ENCODE measurements around the gene CAPN5.
A peak's percentile ranks its signal among the peaks of the same experiment; 100 is the strongest.
"Not testable (repeated sequence)": the region's sequence is repeated elsewhere in the genome, so short reads cannot be mapped to it uniquely, and the experiment has no call there.

The CAPN5 gene

DNA sequence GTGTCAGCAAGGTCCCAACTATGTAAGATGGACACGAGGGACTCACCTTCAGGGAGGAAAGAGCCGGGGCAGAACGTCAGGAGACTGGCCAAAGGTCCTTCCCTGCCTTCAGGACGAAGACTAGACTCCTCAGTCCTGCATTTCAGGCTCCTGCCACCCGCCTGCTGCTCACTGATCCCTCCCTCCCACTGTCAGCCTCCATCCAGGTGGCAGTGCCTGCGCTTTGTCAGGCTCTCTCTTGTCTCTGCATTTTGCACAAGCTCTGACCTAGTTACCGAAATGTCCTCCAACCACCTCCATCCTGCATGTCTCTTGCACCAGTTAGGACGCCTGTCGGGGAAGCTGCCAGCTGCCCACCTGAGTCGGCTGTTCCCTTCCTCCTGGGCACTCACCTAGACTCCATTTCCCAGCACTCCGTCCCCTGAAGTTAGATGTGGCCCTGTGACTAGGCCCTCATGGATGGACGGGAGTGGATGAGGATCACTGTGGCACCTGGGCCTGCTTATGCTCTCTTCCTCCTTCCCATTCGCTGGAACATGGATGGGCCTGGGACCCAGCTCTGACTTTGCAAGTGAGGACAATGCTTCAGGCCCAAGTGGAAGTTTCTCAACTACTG lies 24.6 kb upstream of the CAPN5 start:
- no peak for DNase-seq (ENCODE audit: low spot score)

DNA sequence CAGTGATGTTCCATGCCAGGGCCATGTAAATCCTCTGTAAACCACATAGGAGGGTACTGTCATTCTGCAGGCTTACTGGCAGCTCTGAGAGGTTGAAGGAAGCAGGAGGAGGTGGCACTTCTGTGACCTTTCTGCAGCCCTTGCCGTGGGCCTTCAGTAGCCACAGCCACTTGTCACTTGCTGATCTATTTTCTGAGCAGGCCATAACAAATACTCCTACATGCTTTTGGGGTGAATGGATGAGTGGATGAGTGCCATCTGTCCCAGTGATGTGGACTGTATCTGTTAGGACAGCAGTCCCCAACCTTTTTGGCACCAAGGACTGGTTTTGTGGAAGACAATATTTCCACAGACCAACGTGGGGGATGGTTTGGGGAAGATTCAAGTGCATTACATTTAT lies 22.4 kb upstream of the CAPN5 start:
- no peak for DNase-seq (ENCODE audit: low spot score)

DNA sequence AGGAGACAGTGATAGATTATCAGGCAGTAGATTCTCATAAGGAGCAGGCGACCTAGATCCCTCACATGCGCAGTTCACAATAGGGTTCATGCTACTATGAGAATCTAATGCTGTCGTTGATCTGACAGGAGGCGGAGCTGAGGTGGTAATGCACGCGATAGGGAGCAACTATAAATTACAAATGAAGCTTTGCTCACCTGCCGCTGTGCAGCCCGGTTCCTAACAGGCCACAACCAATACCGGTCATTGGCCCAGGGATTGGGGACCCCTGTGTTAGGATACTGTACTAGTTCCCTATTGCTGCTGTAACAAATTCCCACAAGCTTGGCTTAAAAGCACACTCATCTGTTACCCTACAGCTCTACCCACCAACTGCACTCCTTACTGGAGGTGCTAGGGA lies 21.9 kb upstream of the CAPN5 start:
- no peak for DNase-seq (ENCODE audit: low spot score)

DNA sequence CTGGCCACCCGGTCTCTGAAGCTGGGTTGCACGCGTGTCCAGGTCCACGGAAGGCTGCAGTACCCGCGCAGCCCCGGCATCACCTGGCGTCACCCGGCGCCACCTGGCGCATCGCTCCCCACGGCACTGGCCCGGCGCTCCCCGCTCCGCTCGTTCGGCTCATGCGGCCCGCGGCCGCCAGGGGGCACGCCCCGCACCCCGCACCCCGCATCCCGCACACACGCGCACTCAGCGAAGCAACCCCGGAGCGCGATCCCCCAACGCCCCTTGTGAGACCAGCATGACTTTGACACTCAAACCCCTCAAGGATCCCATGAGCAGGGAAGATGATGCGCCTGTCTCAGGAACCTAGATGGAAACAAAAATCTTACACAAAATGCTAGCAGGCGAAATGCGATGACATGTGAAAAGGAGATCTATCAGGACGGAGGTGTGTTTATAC lies 20.7 kb upstream of the CAPN5 start:
- peak; percentile 71 for DNase-seq (ENCODE audit: low spot score)

DNA sequence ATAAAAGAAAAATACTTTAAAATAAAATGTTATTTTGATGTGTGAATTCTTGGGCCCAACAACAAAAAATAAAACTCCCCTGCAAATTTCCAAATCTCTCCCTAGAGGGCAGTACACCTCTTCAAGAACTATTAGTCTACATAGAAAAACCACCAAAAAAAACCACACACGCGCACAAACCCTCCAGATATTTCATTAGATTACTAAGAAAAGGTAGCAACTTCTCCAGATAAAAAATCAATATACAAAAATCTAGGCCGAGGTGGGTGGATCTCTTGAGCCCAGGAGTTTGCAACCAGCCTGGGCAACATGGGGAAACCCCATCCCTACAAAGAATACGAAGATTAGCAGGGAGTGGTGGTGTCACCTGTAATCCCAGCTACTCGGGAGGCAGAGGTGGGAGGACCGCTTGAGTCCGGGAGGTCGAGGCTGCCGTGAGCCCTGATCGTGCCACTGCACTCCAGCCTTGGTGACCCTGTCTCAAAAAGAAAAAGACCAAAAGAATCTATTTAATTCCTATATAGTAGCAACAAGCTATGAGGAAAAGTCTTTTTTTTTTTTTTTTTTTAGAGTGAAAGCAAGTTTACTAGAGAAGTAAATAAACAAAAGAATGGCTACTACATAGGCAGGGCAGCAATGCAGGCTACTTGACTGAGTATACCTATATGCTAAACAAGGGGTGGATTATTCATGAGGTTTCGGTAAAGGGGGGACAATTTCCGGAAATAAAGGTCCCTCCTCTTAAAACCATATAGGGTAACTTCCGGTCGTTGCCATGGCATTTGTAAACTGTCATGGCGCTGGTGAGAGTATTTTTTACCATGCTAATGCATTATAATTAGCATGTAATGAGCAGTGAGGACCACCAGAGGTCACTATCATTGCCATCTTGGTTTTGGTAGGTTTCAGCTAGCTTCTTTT lies 19.5 kb upstream of the CAPN5 start:
- peak; percentile 86 for DNase-seq (ENCODE audit: low spot score)

DNA sequence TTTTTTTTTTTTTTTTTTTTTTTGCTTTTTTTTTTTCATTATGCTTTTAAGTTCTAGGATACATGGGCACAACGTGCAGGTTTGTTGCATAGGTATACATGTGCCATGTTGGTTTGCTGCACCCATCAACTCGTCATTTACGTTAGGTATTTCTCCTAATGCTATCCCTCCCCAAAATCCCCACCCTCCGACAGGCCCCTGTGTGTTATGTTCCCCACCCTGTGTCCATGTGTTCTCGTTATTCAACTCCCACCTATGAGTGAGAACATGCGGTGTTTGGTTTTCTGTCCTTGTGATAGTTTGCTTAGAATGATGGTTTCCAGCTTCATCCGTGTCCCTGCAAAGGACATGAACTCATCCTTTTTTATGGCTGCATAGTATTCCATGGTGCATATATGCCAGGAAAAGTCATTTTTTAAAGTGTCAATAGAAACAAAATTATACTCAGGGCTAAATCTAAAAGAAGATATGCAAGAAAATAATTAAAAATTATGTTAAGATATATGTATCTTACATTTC lies 18.8 kb upstream of the CAPN5 start:
- DNase-seq (ENCODE audit: low spot score), result not testable (repeated sequence)

DNA sequence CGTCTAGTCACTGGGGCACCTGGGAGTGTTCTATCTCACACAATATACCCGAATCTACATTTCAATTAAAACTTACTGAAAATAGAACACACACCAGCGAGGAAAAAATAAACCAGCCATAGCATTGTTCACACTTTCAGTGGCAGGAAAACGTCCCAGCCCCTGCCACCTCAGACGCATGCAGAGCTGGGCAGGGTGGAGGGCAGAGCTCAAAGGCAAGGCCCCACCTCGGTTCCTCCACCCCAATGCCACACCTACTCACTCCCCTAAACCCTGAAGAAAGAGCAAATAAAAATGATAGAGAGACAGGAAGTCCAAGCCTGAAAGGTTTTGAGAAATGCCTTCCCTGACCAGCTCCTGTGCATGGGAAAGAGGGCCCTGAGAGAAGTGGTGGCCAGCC lies 17.7 kb upstream of the CAPN5 start:
- peak; percentile 28 for DNase-seq (ENCODE audit: low spot score)

DNA sequence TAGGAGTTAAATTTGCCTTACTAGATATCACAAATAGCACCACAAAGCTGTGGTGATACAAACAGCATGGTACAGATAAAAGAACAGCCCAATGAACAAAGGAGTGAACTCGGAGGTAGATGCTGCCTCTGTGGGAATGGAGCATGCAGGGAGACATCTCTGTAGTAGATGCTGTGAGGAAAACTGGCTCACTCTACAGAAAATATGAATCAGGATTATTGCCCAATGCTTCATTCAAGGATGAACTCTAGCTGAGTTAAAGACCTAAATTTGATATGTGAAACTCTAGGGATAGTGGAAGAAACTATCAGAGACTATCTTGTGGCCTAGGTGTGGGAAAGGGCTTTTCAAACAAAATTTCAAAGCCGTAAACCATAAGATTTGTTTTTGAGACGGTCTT lies 15.3 kb upstream of the CAPN5 start:
- no peak for DNase-seq (ENCODE audit: low spot score)

DNA sequence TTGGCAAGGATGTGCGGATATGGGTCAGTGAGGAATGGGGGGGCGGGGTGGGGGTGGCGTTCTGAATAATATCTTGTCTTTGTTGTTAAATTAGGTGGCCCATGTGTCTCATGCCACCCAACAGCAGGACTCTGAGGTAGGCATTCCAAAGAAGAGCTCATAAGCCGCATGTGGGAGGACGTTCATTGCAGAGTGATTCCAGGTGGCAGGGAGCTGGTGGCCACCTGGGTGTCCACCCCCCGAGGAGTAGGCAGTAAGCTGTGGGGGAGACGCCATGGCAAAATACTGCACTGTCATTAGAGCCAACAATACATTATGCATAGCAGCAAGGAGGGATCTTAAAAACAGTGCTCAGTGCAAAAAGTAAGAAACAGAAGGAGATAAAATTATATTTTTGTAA lies 14.3 kb upstream of the CAPN5 start:
- DNase-seq (ENCODE audit: low spot score), result no peak

DNA sequence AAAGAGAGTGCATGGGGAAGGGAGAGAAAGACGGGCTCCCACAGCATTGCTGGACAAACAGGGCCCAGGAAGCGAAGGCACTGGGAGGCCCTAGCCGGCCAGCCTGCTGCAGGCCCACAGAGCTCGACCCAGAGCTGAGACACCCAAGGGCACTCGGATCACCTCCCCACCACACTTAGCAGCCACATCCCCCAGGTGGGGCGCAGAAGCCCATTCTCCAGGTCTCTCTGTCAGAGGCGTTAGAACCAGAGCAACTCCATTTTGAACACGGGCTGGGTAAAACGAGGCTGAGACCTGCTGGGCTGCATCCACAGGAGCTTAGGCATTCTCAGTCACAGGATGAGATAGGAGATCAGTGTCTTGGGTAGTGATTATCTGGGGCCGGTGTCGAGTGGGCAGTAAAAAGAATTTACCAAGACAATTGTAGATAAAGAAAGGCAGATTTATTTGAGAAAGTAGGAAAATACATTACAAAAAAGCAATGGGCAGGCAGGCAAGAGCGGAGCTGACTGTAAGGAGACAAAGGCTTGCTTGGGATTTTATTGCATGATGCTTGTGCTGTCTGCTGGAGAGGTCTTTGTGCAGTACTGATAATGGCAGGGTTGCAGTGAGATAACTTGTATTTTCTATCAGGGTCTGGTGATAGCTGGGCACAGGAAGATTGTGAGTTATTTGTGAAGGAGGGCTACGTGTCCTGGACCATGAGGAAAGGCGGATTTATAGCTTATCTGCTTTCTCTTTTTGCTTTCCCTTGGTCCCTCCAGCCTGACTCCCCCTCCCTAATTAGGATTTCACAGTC lies 13.4 kb upstream of the CAPN5 start:
- DNase-seq (ENCODE audit: low spot score), result no peak

DNA sequence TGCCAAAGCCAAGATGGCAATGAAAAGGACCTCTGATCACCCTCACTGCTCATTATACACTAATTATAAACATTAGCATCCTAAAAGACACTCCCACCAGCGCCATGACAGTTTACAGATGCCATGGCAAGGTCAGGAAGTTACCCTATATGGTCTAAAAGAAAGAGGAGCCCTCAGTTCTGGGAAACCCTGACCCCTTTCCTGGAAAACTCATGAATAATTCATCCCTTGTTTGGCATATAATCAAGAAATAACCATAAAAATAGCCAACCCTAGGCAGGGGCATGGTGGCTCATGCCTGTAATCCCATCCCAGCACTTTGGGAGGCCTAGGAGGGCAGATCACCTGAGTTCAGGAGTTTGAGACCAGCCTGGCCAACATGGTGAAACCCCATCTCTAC lies 12.7 kb upstream of the CAPN5 start:
- no peak for DNase-seq (ENCODE audit: low spot score)

DNA sequence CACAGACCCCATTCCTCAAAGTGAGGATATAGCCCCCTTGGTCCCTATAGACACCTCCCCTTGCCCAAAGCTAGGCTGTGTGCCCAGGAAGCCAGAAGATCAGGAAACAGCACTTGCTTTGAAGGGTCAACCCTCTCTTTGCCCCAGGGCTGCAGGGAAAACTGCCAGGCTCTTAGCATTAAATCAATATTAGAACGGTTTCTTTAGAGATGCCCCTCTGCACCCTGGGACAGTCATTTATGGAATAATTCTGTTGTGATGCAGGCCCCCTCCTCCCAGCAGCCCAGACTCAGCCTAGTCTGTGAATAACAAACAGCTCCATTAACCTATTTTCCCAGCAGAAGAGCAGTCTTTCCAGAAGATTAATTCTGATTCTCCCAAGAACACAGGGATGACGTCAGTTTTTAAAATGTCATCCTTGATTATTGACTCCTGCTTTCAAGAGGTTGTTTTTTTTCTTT lies 11.6 kb upstream of the CAPN5 start:
- no peak for DNase-seq (ENCODE audit: low spot score)

DNA sequence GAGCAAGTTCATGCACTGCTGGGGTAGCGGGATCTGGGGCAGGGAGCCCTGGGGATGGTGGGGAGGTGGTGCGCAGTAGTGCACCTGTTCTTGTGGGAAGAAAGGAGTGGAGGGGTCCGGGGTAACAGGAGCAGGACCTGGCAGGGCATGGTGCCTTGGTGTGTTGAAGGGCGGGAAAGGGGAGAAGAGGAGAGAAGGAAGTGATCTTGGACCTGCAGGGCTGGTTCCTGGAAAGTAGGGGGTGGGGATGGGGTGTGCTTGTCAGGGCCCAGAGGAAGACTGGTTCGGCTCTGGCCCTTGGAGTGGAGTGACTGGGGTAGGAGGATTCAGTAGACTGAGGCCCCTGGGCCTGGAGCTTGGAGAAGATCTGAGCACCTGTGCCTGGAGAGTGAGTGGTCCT lies 10.9 kb upstream of the CAPN5 start:
- DNase-seq (ENCODE audit: low spot score), result no peak

DNA sequence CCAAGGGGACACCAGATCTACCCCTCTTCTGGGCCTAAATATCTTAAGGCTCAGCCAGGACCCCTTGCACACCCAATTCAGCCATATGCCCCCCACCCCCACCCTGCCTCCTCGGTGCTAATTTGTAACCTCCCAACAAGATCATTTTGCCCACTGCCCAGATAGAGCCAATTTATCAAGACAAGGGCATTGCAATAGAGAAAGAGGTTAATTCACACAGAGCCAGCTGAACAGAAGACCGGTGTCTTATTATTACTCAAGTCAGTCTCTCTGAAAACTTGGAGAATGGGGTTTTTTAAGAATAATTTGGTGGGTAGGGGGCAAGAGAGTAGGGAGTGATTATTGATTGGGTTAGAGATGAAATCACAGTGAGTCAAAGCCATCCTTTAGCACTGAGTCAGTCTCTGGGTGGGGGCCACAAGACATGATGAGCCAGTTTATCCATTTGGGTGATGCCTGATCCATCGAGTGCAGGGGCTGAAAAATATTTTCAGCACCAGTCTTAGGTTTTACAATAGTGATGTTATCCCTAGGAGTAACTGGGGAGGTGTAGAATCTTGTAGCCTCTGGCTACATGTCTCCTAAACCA lies 9.9 kb upstream of the CAPN5 start:
- DNase-seq (ENCODE audit: low spot score), result no peak

DNA sequence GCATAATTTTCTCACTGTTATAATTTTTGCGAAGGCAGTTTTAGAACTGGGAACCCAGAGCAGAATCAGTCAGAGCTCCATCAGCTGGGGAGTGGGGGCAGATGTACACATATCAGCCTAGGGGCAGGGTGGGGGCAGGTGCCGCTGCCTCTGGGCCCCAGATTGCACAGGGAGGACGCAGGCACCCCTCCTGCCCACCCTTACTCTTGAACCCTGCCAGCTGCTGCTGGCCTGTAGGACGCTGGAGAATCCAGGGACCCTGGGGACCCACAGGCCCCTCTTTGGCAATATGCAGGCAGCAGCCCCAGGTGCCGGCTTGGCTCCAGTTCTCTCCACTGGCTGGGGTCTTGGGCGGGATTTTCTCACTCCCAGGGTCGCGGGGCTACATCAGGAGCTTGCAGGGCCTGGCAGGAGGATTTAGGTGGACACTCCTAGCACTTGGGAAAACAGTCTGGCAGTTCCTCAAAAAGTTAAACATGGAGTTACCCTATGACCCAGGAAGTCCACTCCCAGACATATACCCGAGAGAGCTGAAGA lies 8.8 kb upstream of the CAPN5 start:
- DNase-seq (ENCODE audit: low spot score), result no peak

DNA sequence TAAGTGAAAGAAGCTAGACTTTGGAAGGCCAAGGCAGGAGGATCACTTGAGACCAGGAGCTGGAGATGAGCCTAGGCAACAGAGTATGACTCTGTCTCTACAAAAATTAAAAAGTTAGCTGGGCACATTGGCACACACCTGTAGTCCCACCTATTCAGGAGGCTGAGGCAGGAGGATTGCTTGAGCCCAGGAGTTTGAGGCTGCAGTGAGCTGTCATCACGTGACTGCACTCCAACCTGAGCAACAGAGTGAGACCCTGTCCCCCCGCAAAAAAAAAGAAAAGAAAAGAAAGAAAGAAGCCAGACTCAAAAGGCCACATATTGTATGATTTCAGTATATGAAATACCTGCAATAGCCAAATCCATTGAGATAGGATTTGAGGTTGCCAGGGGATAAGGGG lies 7.9 kb upstream of the CAPN5 start:
- DNase-seq (ENCODE audit: low spot score), result no peak

DNA sequence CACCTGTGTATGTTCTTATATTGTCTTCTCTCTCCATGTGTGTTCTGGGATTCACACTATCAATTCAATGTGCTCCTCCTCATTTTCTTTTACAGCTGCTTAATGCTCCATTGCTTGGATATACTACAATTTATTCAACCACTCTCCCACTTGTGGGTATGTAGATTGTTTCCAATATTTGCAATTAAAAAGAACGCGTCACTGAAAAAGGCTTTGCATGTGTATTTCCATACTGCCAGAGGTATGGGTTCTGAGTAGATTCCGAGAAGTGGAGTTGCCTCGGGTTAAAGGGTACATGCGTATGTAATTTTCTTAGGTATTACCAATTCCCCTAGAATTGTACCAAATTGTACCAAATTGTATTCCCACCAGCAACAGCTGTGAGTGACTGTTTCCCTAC lies 7.0 kb upstream of the CAPN5 start:
- no peak for DNase-seq (ENCODE audit: low spot score)

DNA sequence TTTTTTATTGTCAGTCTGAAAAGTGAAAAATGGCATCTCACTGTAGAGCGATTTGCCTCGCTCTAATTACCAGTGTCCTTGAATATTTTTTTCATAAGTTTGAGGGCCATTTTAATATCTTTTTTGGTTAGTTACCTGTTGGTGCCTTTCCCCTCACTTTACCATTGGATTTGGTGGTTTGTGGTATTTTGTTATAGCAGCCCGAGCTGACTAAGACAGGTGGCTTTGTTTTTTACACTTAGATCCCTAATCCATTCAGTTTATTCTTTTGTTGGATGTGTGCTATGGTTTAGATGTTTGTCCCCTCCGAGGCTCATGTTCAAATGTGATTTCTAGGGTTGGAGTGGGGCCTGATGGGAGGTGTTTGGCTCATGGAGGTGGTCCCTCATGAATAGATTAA lies 6.5 kb upstream of the CAPN5 start:
- DNase-seq (ENCODE audit: low spot score), result no peak

DNA sequence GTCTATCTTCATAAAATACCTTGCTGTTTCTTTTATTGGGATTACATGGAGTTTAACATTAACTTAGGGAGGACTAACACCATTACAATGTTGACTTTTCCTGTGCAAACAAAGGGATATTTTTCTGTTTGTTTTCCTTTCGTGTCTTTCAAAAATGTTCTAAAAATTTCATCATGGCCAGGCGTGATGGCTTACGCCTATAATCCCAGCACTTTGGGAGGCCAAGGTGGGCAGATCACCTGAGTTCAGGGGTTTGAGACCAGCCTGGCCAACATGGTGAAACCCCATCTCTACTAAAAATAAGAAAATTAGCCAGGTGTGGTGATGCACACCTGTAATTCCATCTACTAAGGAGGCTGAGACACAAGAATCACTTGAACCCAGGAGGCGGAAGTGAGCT lies 5.5 kb upstream of the CAPN5 start:
- DNase-seq (ENCODE audit: low spot score), result peak; percentile 56

DNA sequence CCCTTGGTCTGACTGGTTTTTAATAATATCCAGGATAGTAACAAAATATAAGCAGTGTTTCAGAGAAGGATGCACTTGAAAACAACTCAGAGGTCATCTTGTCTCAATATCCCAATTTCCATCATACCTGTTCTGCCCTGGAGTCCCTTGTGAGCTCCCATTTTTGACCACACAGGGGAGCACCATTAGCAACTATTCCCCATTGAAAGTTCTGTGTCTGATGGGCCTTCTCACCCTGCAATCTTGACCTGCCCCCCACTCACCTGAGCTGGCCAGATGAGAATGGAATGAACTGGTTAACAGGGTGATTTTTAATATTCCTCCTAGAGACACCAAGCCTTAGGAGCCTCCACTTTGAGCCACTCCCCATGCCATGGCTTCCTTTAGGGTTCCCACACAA lies 3.8 kb upstream of the CAPN5 start:
- DNase-seq (ENCODE audit: low spot score), result no peak

DNA sequence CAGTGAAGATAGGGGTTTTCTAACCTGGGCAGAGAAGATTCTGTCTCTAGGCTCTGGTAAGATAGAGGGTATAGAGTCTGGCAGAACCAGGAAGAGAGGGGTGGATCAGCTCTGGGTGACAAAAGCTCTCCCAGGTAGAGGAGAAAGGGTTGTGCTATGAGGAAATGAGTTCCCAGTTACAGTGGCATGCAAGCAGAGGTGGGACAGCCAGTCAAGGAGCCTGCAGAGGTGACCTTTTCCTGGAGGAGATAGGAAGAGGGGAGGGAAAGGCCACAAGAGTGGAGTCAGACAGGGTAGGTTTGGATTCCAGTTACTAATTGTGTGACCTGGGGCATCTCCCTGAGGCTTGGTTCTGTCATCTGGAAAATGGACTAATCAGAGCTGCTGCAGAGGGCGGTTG lies 3.4 kb upstream of the CAPN5 start:
- DNase-seq (ENCODE audit: low spot score), result no peak

DNA sequence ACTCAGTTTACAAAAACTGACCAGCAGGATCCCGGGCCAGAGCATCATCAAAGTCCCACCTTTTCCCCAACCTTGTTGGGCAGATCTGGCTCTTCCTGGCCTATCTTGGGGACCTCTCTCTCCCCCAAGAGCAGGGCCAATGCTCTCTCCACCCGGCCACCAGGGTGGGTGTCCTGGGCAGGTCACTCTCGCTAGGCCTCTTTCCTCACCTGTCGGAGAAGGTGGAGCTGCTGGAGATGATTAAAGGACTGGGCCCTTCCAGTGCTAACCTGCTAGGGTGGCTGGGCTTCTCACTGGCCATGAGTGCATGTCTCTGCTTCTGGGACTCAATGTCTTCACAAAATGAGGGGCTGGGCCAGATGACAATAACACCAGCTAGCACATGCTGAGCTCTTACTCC lies 2.9 kb upstream of the CAPN5 start:
- no peak for DNase-seq (ENCODE audit: low spot score)
